GM13976 (cell line): Measurements from ENCODE around the gene OTUB2.

Experiments
- DNase-seq: peaks from one replicate; pipeline ENCODE4 v3.0.0; 2012; ENCODE audit warnings: low spot score
- in situ Hi-C: fragments of 300-500 bp; cut with MboI; formaldehyde crosslinking; loops from one replicate; pipeline ENCODE4 v1.12.0; 2022; ENCODE audit warnings: low sequenced_read_pairs, mixed read lengths, inconsistent platforms; ENCODE audit not compliant: unreplicated experiment
- TF ChIP-seq, protein P1 (sequence below): IDR thresholded peaks from 2 replicates; pipeline ENCODE4 v1.5.1; 2012; ENCODE audit warnings: borderline replicate concordance, mild to moderate bottlenecking; ENCODE audit not compliant: insufficient read depth; ENCODE audit errors: extremely low read depth, missing control alignments, control extremely low read depth

Gene OTUB2

DNA sequence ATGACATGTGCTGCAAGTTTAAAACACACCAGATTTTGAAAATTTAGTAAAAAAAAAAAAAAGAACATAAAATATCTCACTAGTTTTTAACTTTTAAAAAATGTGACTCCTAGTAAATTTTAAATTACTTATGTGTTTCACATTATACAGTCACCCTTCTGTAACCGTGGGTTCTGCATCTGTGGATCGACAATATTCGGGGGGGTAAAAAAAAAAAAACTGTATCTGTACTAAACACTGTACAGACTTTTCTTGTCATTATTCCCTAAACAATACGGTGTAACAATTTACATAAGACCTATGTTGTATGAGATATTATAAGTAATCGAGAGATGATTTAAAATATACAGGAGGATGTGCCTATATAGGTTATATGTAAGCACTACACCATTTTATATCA lies 51.7 kb downstream of the OTUB2 start:
- no peak for DNase-seq
- TF ChIP-seq, protein P1, sequence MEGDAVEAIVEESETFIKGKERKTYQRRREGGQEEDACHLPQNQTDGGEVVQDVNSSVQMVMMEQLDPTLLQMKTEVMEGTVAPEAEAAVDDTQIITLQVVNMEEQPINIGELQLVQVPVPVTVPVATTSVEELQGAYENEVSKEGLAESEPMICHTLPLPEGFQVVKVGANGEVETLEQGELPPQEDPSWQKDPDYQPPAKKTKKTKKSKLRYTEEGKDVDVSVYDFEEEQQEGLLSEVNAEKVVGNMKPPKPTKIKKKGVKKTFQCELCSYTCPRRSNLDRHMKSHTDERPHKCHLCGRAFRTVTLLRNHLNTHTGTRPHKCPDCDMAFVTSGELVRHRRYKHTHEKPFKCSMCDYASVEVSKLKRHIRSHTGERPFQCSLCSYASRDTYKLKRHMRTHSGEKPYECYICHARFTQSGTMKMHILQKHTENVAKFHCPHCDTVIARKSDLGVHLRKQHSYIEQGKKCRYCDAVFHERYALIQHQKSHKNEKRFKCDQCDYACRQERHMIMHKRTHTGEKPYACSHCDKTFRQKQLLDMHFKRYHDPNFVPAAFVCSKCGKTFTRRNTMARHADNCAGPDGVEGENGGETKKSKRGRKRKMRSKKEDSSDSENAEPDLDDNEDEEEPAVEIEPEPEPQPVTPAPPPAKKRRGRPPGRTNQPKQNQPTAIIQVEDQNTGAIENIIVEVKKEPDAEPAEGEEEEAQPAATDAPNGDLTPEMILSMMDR, result no peak
- in situ Hi-C loops, result no loop called here

DNA sequence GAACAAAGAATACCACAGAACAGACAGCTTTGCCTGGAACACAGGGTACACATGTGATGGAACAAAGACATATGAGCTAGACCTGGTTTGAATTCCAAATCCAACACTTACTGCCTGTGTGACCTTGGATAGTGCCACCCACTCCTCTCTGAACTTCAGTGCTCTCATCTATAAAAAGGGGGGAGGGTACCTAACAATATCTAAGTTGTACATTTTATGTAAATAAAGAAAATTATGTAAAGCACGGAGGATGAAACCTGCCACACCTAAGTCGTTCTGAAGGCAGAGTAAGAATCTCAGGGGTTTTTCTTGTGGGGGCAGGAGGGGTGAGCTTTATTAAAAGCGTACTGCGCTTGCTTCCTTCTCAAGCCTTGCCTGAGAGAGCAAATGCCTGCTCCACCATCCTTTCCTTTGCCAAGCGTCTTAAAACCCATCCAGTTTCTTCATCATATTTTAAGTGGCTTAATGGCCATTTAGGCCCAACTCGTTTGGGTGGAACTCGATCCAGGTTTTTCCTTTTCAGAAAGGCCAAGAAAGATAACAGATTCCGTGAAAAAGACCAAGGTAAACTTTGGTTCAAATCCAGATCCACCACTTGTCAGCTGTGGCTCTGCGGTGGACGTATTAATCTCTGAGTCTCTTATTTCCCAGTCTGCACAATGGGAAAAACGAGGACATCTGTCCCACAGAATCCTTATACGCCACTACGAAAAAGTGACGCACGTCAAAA lies 53.9 kb downstream of the OTUB2 start:
- in situ Hi-C loops, result no loop called here
- no peak for DNase-seq
- TF ChIP-seq, protein P1, result no peak

DNA sequence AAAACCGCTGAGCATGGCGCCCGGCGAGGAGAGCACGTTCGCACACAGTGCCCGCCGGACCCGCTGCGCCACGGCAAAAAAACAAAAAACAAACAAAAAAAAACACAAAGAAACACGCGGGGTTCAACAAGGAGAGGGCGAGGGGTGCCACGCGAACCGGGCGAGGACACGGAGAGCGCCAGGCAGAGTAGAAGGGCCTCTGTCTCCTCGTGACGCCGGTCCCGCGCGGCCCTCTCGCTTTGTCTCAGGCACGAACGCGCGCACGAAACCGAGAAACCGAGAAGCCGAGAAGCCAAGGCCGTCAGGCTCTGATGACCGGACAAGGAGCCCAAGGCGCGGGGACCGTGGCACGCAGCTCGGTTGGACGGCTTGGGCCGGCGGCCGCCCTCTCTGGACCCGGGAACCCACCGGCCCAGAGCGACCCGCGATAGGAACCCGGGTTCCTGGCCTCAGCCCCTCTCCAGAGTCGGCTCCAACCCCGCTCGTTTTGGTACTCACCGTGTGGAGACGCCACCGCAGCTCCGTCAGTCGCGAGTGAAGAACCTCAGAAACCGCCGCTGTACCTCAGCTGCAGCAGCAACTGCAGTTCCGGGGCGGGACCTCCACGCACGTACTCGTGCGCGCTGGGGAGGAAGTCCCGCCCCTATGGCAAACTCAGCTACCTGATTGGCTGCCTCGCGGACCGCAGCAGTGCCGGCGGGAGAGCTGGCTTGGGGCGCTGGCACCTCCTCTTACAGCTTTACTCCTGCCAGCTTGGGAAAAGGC lies 54.7 kb downstream of the OTUB2 start, which contains the start of the genes DDX24 and IFI27L1:
Gene DDX24 (minus strand): TSS at position 582 of the 765 bp plus-strand sequence. CDS start 1,460 bp downstream, outside the sequence.
Gene IFI27L1 (plus strand): TSS at position 690 of the 765 bp plus-strand sequence. CDS start 15,628 bp downstream, outside the sequence.
- DNase-seq, result peak; percentile 98
- in situ Hi-C loops, result no loop called here
- TF ChIP-seq, protein P1, result no peak

DNA sequence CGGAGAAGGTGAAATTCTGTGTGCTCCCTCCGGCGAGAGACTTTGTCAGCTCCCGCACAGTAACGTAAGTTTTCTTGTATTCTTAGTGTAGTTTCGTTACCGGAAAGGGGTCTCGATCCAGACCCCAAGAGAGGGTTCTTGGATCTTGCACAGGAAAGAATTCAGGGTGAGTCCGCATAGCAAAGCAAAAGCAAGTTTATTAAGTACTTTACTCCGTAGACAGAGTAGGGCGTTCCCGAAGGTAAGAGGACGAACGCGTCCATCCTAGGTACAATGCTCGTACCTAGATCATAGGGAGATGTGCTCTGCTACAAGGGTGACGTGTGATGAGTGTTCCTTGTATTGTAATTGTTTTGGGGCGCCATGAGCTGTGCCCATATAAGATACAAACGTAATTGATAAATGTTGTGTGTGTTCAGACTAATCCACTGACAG lies 55.3 kb downstream of the OTUB2 start:
- no peak for DNase-seq
- TF ChIP-seq, protein P1, result no peak
- in situ Hi-C loops, result no loop called here

DNA sequence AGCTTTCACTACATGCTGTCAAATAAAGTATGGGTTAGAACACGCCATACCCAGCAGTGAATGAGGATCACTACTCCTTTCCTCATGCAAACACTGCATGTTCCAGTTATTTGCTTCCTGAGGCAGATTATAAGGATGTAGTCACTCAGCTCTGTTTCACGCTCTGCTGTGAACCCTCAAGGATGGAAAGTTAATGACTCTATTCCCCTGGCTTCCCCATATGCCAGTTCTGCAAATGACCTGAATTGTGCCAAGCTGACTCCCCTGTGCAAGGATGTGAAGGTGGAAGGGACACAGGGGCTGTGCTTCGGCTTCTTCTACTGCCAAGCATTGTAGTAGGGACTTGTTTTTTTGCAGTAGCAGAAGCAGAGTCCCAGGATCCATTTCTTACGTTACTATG lies 61.8 kb downstream of the OTUB2 start:
- in situ Hi-C loops, result no loop called here

DNA sequence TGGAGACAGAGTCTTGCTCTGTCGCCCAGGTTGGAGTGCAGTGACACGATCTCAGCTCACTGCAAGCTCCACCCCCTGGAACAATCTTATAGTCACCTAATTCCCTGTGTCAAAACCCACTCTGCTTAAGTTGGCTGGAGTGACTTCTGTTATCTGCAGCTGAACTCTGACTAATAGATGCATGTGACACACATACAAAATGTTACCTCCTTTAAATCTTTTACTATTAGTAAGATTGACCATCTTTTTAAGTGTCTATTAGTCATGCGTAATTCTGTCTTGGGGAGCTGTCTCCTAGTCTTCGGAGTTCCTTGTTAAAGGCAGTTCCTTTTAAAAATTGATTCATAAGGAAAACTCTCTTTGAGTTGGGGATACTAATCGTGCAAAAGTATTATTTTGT lies 62.4 kb downstream of the OTUB2 start:
- TF ChIP-seq, protein P1, result no peak
- DNase-seq, result no peak
- in situ Hi-C loops, result no loop called here

More for the DNA sequence above, 61.8 kb downstream of the OTUB2 start:
- TF ChIP-seq, protein P1, result no peak
- no peak for DNase-seq
